ENCODE measurements around the gene TBRG4. TPM values are rescaled to one million over a fixed set of nuclear protein-coding genes. Genes with fewer than 3 reads are reported as not detected.

TBRG4 gene
- polyA plus RNA-seq, 2 donors, result 38.3 to 41.6 TPM

DNA sequence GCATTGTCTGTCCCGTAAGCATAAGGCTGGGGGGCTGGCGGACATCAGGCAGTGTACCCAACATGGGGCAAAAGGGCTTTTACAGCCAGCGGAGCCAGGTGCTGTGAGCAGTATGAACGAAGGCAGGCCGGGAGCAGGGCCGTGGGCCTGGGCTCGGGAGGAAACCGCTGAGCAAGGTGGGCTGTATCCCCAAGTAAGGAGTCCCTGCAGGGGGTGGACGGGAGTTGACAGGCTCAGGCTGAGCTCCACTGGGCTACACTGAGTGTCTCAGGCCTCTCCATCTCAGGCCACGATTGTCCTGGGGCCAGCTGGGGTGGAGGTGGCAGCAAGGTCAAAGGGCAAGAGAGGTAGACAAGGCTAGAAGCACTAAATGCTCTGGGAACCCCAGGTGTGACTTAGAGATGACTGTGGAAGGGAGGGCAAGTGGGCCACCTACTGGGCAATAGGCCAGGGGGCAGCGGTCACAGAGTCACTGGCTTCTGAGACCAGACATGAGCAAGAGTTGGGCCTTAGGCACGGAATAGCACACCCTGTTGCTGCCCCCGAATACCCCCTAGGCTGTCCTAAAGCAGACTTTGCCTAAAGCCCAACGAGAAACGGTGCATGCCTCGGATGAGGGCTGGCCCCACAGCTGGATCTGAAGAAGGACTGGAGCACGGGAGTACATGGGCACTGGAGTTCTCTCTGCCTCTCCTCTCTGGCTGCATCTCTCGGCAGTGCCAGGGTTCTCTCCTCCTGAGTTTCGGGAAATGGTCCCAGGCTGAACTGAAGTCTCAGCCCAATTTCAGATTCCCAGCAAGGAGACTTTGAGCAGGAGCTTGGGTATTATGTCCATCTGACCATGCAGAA is 35.3 kb upstream of the TBRG4 start:
- no peak overlapping the region for H3K4me3 ChIP-seq (ENCODE audit: low read depth in 1 of 2, low read length in 2 of 2)
- no peak overlapping the region for H3K27ac ChIP-seq (ENCODE audit: low read depth in 2 of 2, low read length in 1 of 2)
- peaks cover 0 to 2% of the 10 kb centered on the region in 2 donors for H3K9me3 ChIP-seq (ENCODE audit: control insufficient read depth in 2 of 2, insufficient read depth in 1 of 2, low read depth in 1 of 2, low read length in 1 of 2)
- no peaks in the 10 kb centered on the region for H3K27me3 ChIP-seq (ENCODE audit: control insufficient read depth in 1 of 2, insufficient read depth in 2 of 2, low read length in 2 of 2)
- H3K4me1 ChIP-seq (ENCODE audit: control insufficient read depth in 2 of 2, insufficient read depth in 2 of 2, low read length in 1 of 2), result no peaks in the 10 kb centered on the region
- no peaks in the 10 kb centered on the region for H3K36me3 ChIP-seq (ENCODE audit: control insufficient read depth in 2 of 2, insufficient read depth in 2 of 2, low read length in 1 of 2)
- 78 to 82% methylated on average over 19 of the region's 19 CpGs for WGBS, 2 donors

GRCh38 chr7:45145881-45146280 is 34.4 kb upstream of the TBRG4 start:
- WGBS, 2 donors, result 80 to 91% methylated on average over 7 of the region's 7 CpGs
- Histone ChIP-seq H3K27ac (ENCODE audit: low read depth in 2 of 2, low read length in 1 of 2) (no peak overlapping the region), H3K27me3 (ENCODE audit: control insufficient read depth in 1 of 2, insufficient read depth in 2 of 2, low read length in 2 of 2) (no peaks in the 10 kb centered on the region), H3K4me1 (ENCODE audit: control insufficient read depth in 2 of 2, insufficient read depth in 2 of 2, low read length in 1 of 2) (no peaks in the 10 kb centered on the region), H3K4me3 (ENCODE audit: low read depth in 1 of 2, low read length in 2 of 2) (no peak overlapping the region), H3K36me3 (ENCODE audit: control insufficient read depth in 2 of 2, insufficient read depth in 2 of 2, low read length in 1 of 2) (no peaks in the 10 kb centered on the region), H3K9me3 (ENCODE audit: control insufficient read depth in 2 of 2, insufficient read depth in 1 of 2, low read depth in 1 of 2, low read length in 1 of 2) (no peaks in the 10 kb centered on the region)

DNA sequence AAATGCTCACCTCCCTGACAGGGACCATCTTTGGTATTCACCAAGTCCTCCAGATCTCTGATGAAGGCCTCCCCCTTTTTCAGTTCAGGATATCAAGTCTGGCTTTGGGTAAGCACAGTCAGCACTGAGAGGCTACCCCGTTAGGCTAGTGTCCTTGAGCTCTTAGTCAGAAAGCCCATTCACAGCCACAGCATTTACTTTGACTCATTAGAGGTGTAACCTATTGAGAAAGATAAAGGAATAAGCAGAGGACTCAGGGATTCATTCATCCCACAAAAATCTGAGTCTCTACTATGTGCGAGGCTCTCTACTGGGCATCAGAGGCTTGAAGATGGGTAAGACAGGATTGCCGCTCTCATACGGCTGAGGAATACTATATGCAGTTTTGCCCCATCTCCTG is 32.1 kb upstream of the TBRG4 start:
- H3K4me3 ChIP-seq (ENCODE audit: low read depth in 1 of 2, low read length in 2 of 2), result no peak overlapping the region
- H3K4me1 ChIP-seq (ENCODE audit: control insufficient read depth in 2 of 2, insufficient read depth in 2 of 2, low read length in 1 of 2), result no peaks in the 10 kb centered on the region
- no peaks in the 10 kb centered on the region for H3K36me3 ChIP-seq (ENCODE audit: control insufficient read depth in 2 of 2, insufficient read depth in 2 of 2, low read length in 1 of 2)
- H3K27ac ChIP-seq (ENCODE audit: low read depth in 2 of 2, low read length in 1 of 2), result no peak overlapping the region
- H3K9me3 ChIP-seq (ENCODE audit: control insufficient read depth in 2 of 2, insufficient read depth in 1 of 2, low read depth in 1 of 2, low read length in 1 of 2), result no peaks in the 10 kb centered on the region
- 82 to 89% methylated on average over 4 of the region's 4 CpGs for WGBS, 2 donors
- H3K27me3 ChIP-seq (ENCODE audit: control insufficient read depth in 1 of 2, insufficient read depth in 2 of 2, low read length in 2 of 2), result no peaks in the 10 kb centered on the region

DNA sequence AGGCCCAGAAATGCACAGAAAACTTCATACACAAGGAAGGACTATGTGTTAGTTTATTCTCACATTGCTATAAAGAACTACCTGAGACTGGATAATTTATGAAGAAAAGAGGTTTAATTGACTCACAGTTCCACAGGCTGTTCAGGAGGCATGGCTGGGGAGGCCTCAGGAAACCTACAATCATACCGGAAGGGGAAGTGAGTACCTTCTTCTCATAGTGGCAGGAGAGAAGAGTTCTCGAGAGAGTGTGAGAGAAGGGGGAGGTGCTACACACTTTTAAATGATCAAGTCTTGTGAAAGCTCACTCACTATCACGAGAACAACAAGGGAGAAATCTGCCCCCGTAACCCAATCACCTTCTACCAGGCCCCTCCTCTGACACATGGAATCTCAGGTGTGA is 29.3 kb upstream of the TBRG4 start:
- H3K36me3 ChIP-seq (ENCODE audit: control insufficient read depth in 2 of 2, insufficient read depth in 2 of 2, low read length in 1 of 2), result no peaks in the 10 kb centered on the region
- no peaks in the 10 kb centered on the region for H3K4me1 ChIP-seq (ENCODE audit: control insufficient read depth in 2 of 2, insufficient read depth in 2 of 2, low read length in 1 of 2)
- no peaks in the 10 kb centered on the region for H3K9me3 ChIP-seq (ENCODE audit: control insufficient read depth in 2 of 2, insufficient read depth in 1 of 2, low read depth in 1 of 2, low read length in 1 of 2)
- no peaks in the 10 kb centered on the region for H3K27me3 ChIP-seq (ENCODE audit: control insufficient read depth in 1 of 2, insufficient read depth in 2 of 2, low read length in 2 of 2)
- 74 to 83% methylated on average over 4 of the region's 4 CpGs for WGBS, 2 donors
- H3K4me3 ChIP-seq (ENCODE audit: low read depth in 1 of 2, low read length in 2 of 2), result no peak overlapping the region
- no peak overlapping the region for H3K27ac ChIP-seq (ENCODE audit: low read depth in 2 of 2, low read length in 1 of 2)

- Histone ChIP-seq H3K36me3 (ENCODE audit: control insufficient read depth in 2 of 2, insufficient read depth in 2 of 2, low read length in 1 of 2) (no peaks in the 10 kb centered on the region), H3K9me3 (ENCODE audit: control insufficient read depth in 2 of 2, insufficient read depth in 1 of 2, low read depth in 1 of 2, low read length in 1 of 2) (no peaks in the 10 kb centered on the region), H3K4me1 (ENCODE audit: control insufficient read depth in 2 of 2, insufficient read depth in 2 of 2, low read length in 1 of 2) (no peaks in the 10 kb centered on the region), H3K4me3 (ENCODE audit: low read depth in 1 of 2, low read length in 2 of 2) (no peak overlapping the region), H3K27ac (ENCODE audit: low read depth in 2 of 2, low read length in 1 of 2) (no peak overlapping the region), H3K27me3 (ENCODE audit: control insufficient read depth in 1 of 2, insufficient read depth in 2 of 2, low read length in 2 of 2) (no peaks in the 10 kb centered on the region)
- 72 to 78% methylated on average over 10 of the region's 10 CpGs for WGBS, 2 donors
These were observed 27.2 kb upstream of the TBRG4 start for GRCh38 chr7:45138433-45139267.

DNA sequence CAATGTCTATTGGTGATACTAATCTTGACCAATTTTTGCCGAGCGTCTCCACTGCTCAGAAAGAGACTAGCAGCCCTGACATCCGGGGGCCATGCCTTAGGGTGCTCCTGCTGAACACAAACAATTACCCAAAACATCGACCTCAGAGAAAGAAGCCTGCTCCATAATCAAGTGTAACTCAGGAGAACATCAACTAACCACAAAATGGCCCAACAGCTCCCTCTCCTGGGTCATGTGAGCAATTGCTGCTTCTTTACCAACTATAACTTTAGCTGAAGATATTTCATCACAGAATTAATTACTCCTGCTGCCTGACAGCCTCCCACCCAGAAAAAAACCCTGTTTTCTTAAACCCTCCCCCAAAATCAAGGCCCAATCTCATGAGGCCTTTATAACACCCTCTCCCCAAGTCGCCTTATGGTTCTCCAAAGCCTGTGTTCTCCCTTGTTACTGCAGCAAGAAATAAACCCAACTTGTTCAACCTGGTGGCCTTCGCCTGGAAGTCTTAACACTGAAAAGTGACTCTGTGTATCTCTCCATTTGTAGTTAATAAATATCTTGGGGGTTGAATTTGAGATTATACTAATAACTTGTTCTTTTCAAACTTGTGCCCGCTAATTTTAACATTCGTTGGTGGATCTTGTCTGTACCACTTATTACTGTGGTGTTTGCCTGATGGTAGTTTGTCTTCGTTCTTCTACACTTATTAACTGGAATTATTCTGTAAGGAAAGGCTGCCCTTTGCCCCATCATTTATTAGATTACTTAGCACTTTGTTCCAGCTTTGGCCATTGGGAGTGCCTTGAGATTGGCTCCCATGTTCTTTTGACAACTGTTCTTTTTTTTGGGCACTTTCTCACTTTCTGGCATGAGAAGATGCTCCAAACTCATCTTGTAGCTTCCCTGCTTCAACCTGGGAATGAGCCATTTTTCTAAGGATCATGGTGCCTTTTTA is 24.9 kb upstream of the TBRG4 start:
- no peak overlapping the region for H3K4me3 ChIP-seq (ENCODE audit: low read depth in 1 of 2, low read length in 2 of 2)
- no peaks in the 10 kb centered on the region for H3K36me3 ChIP-seq (ENCODE audit: control insufficient read depth in 2 of 2, insufficient read depth in 2 of 2, low read length in 1 of 2)
- WGBS, 2 donors, result 37 to 45% methylated on average over 9 of the region's 9 CpGs
- H3K27me3 ChIP-seq (ENCODE audit: control insufficient read depth in 1 of 2, insufficient read depth in 2 of 2, low read length in 2 of 2), result no peaks in the 10 kb centered on the region
- no peaks in the 10 kb centered on the region for H3K4me1 ChIP-seq (ENCODE audit: control insufficient read depth in 2 of 2, insufficient read depth in 2 of 2, low read length in 1 of 2)
- H3K9me3 ChIP-seq (ENCODE audit: control insufficient read depth in 2 of 2, insufficient read depth in 1 of 2, low read depth in 1 of 2, low read length in 1 of 2), result no peaks in the 10 kb centered on the region
- H3K27ac ChIP-seq (ENCODE audit: low read depth in 2 of 2, low read length in 1 of 2), result no peak overlapping the region

DNA sequence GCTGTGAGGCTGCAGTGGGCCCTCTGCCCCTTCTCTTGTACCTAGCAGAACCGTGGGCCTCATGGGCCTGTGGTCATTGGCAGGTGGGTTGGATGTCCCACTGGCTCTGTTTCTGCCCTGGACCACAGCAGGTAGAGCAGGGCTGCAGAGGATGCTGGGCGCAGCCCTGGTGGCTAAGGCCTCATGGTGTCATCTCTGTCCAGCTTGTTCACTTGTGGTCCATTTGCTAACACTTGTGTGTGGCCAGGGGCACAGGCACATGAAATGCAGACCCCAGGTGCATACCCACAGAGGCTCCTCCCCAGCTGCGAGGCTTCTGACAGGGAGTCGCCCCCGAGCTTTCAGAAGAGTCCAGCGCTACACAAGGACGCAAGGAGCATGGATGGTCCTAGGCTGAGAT is 22.4 kb upstream of the TBRG4 start:
- no peaks in the 10 kb centered on the region for H3K27me3 ChIP-seq (ENCODE audit: control insufficient read depth in 1 of 2, insufficient read depth in 2 of 2, low read length in 2 of 2)
- no peaks in the 10 kb centered on the region for H3K9me3 ChIP-seq (ENCODE audit: control insufficient read depth in 2 of 2, insufficient read depth in 1 of 2, low read depth in 1 of 2, low read length in 1 of 2)
- no peak overlapping the region for H3K4me3 ChIP-seq (ENCODE audit: low read depth in 1 of 2, low read length in 2 of 2)
- H3K4me1 ChIP-seq (ENCODE audit: control insufficient read depth in 2 of 2, insufficient read depth in 2 of 2, low read length in 1 of 2), result no peaks in the 10 kb centered on the region
- WGBS, 2 donors, result 93% methylated on average over 7 of the region's 7 CpGs
- no peaks in the 10 kb centered on the region for H3K36me3 ChIP-seq (ENCODE audit: control insufficient read depth in 2 of 2, insufficient read depth in 2 of 2, low read length in 1 of 2)
- no peak overlapping the region for H3K27ac ChIP-seq (ENCODE audit: low read depth in 2 of 2, low read length in 1 of 2)

DNA sequence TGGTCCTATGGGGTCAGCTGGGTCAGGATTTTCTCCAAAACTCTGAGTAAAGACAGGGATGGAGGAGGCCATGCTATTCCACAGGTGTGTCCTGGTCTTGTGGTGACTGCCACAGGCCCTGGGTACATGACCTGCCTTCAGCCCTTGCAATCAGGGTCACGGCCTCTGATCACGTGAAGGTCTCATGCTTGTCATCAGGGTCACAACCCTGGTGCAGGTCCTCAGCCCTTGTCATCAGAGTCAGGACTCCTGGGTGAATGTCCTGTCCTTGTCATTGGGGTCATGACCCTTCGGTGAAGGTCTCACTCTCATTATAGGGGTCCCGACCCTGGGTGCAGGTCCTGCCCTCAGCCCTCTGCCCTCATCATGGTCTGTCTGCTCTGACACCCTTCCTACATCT is 21.9 kb upstream of the TBRG4 start:
- Histone ChIP-seq H3K36me3 (ENCODE audit: control insufficient read depth in 2 of 2, insufficient read depth in 2 of 2, low read length in 1 of 2) (no peaks in the 10 kb centered on the region), H3K4me1 (ENCODE audit: control insufficient read depth in 2 of 2, insufficient read depth in 2 of 2, low read length in 1 of 2) (no peaks in the 10 kb centered on the region), H3K27ac (ENCODE audit: low read depth in 2 of 2, low read length in 1 of 2) (no peak overlapping the region), H3K27me3 (ENCODE audit: control insufficient read depth in 1 of 2, insufficient read depth in 2 of 2, low read length in 2 of 2) (no peaks in the 10 kb centered on the region), H3K4me3 (ENCODE audit: low read depth in 1 of 2, low read length in 2 of 2) (no peak overlapping the region), H3K9me3 (ENCODE audit: control insufficient read depth in 2 of 2, insufficient read depth in 1 of 2, low read depth in 1 of 2, low read length in 1 of 2) (no peaks in the 10 kb centered on the region)
- WGBS, 2 donors, result 91 to 98% methylated on average over 4 of the region's 4 CpGs

GRCh38 chr7:45132708-45133320 is 21.3 kb upstream of the TBRG4 start:
- Histone ChIP-seq H3K9me3 (ENCODE audit: control insufficient read depth in 2 of 2, insufficient read depth in 1 of 2, low read depth in 1 of 2, low read length in 1 of 2) (no peaks in the 10 kb centered on the region), H3K27ac (ENCODE audit: low read depth in 2 of 2, low read length in 1 of 2) (no peak overlapping the region), H3K4me3 (ENCODE audit: low read depth in 1 of 2, low read length in 2 of 2) (no peak overlapping the region), H3K27me3 (ENCODE audit: control insufficient read depth in 1 of 2, insufficient read depth in 2 of 2, low read length in 2 of 2) (no peaks in the 10 kb centered on the region), H3K36me3 (ENCODE audit: control insufficient read depth in 2 of 2, insufficient read depth in 2 of 2, low read length in 1 of 2) (no peaks in the 10 kb centered on the region), H3K4me1 (ENCODE audit: control insufficient read depth in 2 of 2, insufficient read depth in 2 of 2, low read length in 1 of 2) (no peaks in the 10 kb centered on the region)
- WGBS, 2 donors, result 77 to 81% methylated on average over 8 of the region's 8 CpGs
